K562 (cell line): ENCODE data around the gene ZC3H12C. TPM values are rescaled to one million over a fixed set of nuclear protein-coding genes. Genes with fewer than 3 reads are reported as not detected.
"Not testable (repeated sequence)": the region's sequence is repeated elsewhere in the genome, so short reads cannot be mapped to it uniquely, and the experiment has no call there.

ENCODE experiments used
- ATAC-seq: fragments of 200-7000 bp; cut with Tn5 transposase; 3 replicates; pipeline ENCODE4 v1.9.1; 2020; ENCODE audit warnings: moderate library complexity
- BruUV-seq: library from RNA; stranded (reverse); fragments of 400-500 nt; replicated peaks from 2 replicates; lab custom pipeline; 2021; lab: Mats Ljungman, UMichigan
- CTCF ChIA-PET: fragments of 300-600 bp; formaldehyde crosslinking; extraction: SDS; loops from one replicate; lab custom pipeline; 2021; ENCODE audit warnings: low intra/inter-chr PET ratio; lab: Yijun Ruan, JAX
- POLR2A ChIA-PET: fragments of 300-600, 350-650 bp; sonication (Branson Sonifier 250); formaldehyde crosslinking; extraction: SDS; loops from one replicate; lab custom pipeline; 2021; ENCODE audit warnings: antibody characterized with exemption, inconsistent platforms; lab: Yijun Ruan, JAX
- DNase-seq, 4 experiments: peaks; one replicate each; pipeline versions ENCODE4 v3.0.0 to v3.0.0-alpha.2; 2011 to 2018; ENCODE audit warnings: low spot score in 3 of 4, mixed read lengths in 3 of 4; ENCODE audit errors: extremely low read depth in 1 of 4
- FAIRE-seq: peaks from 2 replicates; lab custom pipeline; 2011; peaks lifted over from hg19 to GRCh38; lab: Jason Lieb, UNC
- H2AFZ ChIP-seq: 2 replicates; pipeline ENCODE4 v1.6.0; 2011; ENCODE audit warnings: low read depth, low read length, control low read depth, inconsistent platforms
- H3K27ac ChIP-seq: fragments of 200-600 bp; 3 replicates; pipeline ENCODE4 v1.8.0; 2011; ENCODE audit warnings: low read depth, mild to moderate bottlenecking, control low read depth, inconsistent platforms, low read length, moderate library complexity, mixed read lengths; ENCODE audit errors: extremely low read depth
- H3K27me3 ChIP-seq, 2 experiments: fragments of 300-600 bp in 1 of 2; 2 replicates in 1 of 2; 3 replicates in 1 of 2; pipeline versions ENCODE4 v1.6.0 to v1.8.0; 2011; ENCODE audit warnings: inconsistent platforms in 2 of 2, low read length in 2 of 2, mild to moderate bottlenecking in 1 of 2, mixed read lengths in 1 of 2, moderate library complexity in 1 of 2; ENCODE audit not compliant: control insufficient read depth in 2 of 2, insufficient read depth in 2 of 2
- H3K36me3 ChIP-seq: fragments of 300-600 bp; 3 replicates; pipeline ENCODE4 v1.8.0; 2011; ENCODE audit warnings: mild to moderate bottlenecking, low read length, inconsistent platforms; ENCODE audit not compliant: control insufficient read depth, insufficient read depth
- H3K4me1 ChIP-seq, 2 experiments: fragments of 200-600 bp in 1 of 2; replicated peaks in 1 of 2; 2 replicates in 1 of 2; 3 replicates in 1 of 2; pipeline versions ENCODE4 v1.5.1 to v1.8.0; 2011; ENCODE audit warnings: inconsistent platforms in 2 of 2, low read length in 2 of 2, mild to moderate bottlenecking in 1 of 2, mixed read lengths in 1 of 2, moderate library complexity in 1 of 2; ENCODE audit not compliant: control insufficient read depth in 2 of 2, insufficient read depth in 2 of 2
- H3K4me2 ChIP-seq: 2 replicates; pipeline ENCODE4 v1.6.1; 2011; ENCODE audit warnings: low read length, control low read depth, inconsistent platforms, mixed read lengths; ENCODE audit not compliant: insufficient read depth
- H3K4me3 ChIP-seq: fragments of 200-600 bp; sonication (generic), shearing (Covaris generic); 2 replicates; pipeline ENCODE4 v1.5.1; 2016; ENCODE audit warnings: control low read depth, inconsistent platforms
- H3K79me2 ChIP-seq: fragments of 200-600 bp; 3 replicates; pipeline ENCODE4 v1.8.0; 2011; ENCODE audit warnings: low read length, inconsistent platforms; ENCODE audit not compliant: control insufficient read depth, insufficient read depth
- H3K9ac ChIP-seq, 2 experiments: 2 replicates each; pipeline versions ENCODE4 v1.6.0 to v1.6.1; 2011; ENCODE audit warnings: low read depth in 2 of 2, low read length in 2 of 2, control low read depth in 1 of 2, inconsistent platforms in 1 of 2, mild to moderate bottlenecking in 1 of 2, mixed read lengths in 1 of 2; ENCODE audit not compliant: insufficient read depth in 1 of 2
- H3K9me1 ChIP-seq: one replicate; pipeline ENCODE4 v1.6.0; 2011; ENCODE audit warnings: inconsistent platforms, mild to moderate bottlenecking, low read length, moderate library complexity; ENCODE audit not compliant: control insufficient read depth, insufficient read depth
- H3K9me3 ChIP-seq: replicated peaks from 2 replicates; pipeline ENCODE4 v1.5.1; 2011; ENCODE audit warnings: low read depth, low read length, inconsistent platforms; ENCODE audit not compliant: control insufficient read depth, insufficient read depth
- H4K20me1 ChIP-seq: replicated peaks from 2 replicates; pipeline ENCODE4 v1.6.1; 2011; ENCODE audit warnings: low read length, inconsistent platforms, mixed read lengths; ENCODE audit not compliant: control insufficient read depth, insufficient read depth
- CEBPG ChIP-seq, 3 experiments: fragments of 200-800 bp in 1 of 3; sonication (Bioruptor generic) in 1 of 3; sonication (generic) in 1 of 3; formaldehyde crosslinking in 1 of 3; IDR thresholded peaks in 2 of 3; conservative IDR thresholded peaks in 1 of 3; 2 replicates each; pipeline versions ENCODE4 v1.6.1 to v1.8.0; 2016 to 2022; ENCODE audit warnings: missing compliant biosample characterization in 2 of 3, missing genetic modification characterization in 2 of 3, mild to moderate bottlenecking in 1 of 3, missing genetic modification reagents in 1 of 3
- EGR1 ChIP-seq: fragments of 450-650 bp; conservative IDR thresholded peaks from 2 replicates; pipeline ENCODE4 v1.6.1; 2017; ENCODE audit warnings: mild to moderate bottlenecking
- FOSL1 ChIP-seq: fragments of 200-800 bp; sonication (Bioruptor generic); conservative IDR thresholded peaks from 2 replicates; pipeline ENCODE4 v1.6.1; 2016; ENCODE audit warnings: missing genetic modification characterization, missing compliant biosample characterization
- ZNF146 ChIP-seq: IDR thresholded peaks from one replicate; pipeline ENCODE4 v1.6.1; 2018; ENCODE audit warnings: missing compliant biosample characterization; ENCODE audit not compliant: unreplicated experiment
- WGBS: fragments of 100-300 bp; shearing (Covaris generic); methylation state at CpG from one replicate; pipeline ENCODE4 v1.1.6; 2016; ENCODE audit warnings: low coverage, mixed read lengths; ENCODE audit not compliant: insufficient coverage; ENCODE audit errors: missing lambda C conversion rate; 5-methylcytosine and 5-hydroxymethylcytosine counted together
- in situ Hi-C: fragments of 300-500 bp; cut with MboI; formaldehyde crosslinking; loops from 4 replicates; pipeline ENCODE4 v1.15.0; 2018; ENCODE audit warnings: inconsistent platforms, mixed read lengths
- intact Hi-C: fragments of 100-400 bp; cut with micrococcal nuclease; formaldehyde crosslinking; loops from 2 replicates; pipeline ENCODE4 v1.14.2; 2022
- polyA plus RNA-seq, 8 experiments: library from polyadenylated mRNA; depleted of rRNA in 4 of 8; stranded (reverse) in 5 of 8; unstranded in 3 of 8; fragments of >200 nt; fragmentation: Nextera tagmentation in 2 of 8; fragmentation: Illumina TruSeq in 1 of 8; extraction: Ambion mirVana in 2 of 8; extraction: Trizol in 1 of 8; gene quantifications; 2 replicates each; pipeline versions ENCODE4 v1.2.1 to v1.2.3, GENCODE V29; 2011 to 2014; ENCODE audit warnings: inconsistent platforms in 1 of 8, missing spikeins in 1 of 8
- total RNA-seq, 7 experiments: library from RNA; depleted of rRNA in 6 of 7; stranded (reverse); fragments of >200 nt in 6 of 7; fragmentation: Illumina TruSeq in 2 of 7; extraction: Trizol in 2 of 7; gene quantifications; 2 replicates each; pipeline versions ENCODE4 v1.2.1 to v1.2.3, GENCODE V29; 2011 to 2021; ENCODE audit warnings: low replicate concordance in 1 of 7

Gene ZC3H12C
- total and polyA plus RNA-seq, 9 of the 15 experiments (the other 6 are each of a cell fraction or from before 2014, with no cell fraction given): 0.56 to 5.9 (median 3.3) TPM

DNA sequence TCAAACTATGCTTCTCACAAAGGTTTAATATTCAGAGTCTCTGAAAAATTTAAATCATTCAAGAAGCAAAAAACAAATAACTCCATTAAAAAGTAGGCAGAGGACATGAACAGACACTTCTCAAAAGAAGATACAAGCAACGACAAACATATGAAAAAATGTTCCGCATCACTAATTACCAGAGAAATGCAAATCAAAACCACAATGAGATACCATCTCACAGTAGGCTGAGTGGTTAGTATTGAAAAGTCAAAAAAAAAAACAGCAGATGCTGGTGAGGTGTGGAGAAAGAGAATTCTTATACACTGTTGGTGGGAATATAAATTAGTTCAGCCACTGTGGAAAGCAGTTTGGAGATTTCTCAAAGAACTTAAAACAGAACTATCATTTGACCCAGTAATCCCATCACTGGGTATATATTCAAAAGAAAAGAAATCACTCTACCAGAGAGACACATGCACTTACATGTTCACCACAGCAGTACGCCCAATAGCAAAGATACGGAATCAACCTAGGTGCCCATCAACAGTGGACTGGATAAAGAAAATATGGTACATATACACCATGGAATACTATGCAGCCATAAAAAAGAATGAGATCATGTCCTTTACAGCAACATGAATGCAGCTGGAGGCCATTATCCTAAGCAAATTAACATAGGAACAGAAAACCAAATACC lies 99.6 kb downstream of the ZC3H12C start:
- in situ Hi-C loops: loop anchor here (25.0 kb wide), 1 partner anchor 1045 kb away; the partner anchor contains the start of gene POU2AF2
- DNase-seq, FAIRE-seq, POLR2A ChIA-PET, H3K9me1 ChIP-seq, H3K4me3 ChIP-seq, H3K27ac ChIP-seq, H3K9me3 ChIP-seq, H3K4me1 ChIP-seq, BruUV-seq, H3K27me3 ChIP-seq, H3K4me2 ChIP-seq, H4K20me1 ChIP-seq, CTCF ChIA-PET, H3K36me3 ChIP-seq, H3K79me2 ChIP-seq, H2AFZ ChIP-seq, H3K9ac ChIP-seq, ATAC-seq: not testable (repeated sequence)
- intact Hi-C loops: loop anchor here (10.0 kb wide), 1 partner anchor 338 kb away; no protein-coding TSS in a partner anchor
- peak; percentile 76 for TF ChIP-seq ZNF146 (CRISPR knock-in tag)
- 39% methylated on average over 4 of the region's 4 CpGs for WGBS

DNA sequence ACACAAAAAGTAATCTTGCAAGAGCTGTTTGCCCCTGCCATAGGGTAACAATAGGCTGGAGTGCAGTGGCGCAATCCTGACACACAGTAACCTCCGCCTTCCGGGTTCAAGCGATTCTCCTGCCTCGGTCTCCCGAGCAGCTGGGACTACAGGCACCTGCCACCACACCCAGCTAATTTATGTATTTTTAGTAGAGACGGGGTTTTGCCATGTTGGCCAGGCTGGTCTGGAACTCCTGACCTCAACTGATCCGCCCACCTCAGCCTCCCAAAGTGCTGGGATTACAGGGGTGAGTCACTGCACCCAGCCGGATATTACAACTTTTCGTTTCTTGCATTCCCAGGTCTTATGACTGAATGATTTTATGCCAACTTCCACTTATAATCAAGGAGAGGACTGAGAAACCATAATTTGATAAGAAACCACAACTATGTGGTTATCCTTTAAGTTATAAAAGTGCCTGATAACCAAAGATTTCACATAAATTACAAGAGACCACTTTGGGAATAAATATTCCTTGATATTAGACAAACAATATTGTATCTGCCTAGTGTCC lies 101.1 kb downstream of the ZC3H12C start:
- H3K9ac ChIP-seq; BruUV-seq; H3K4me3 ChIP-seq; FAIRE-seq; CTCF ChIA-PET; POLR2A ChIA-PET; H3K79me2 ChIP-seq; H4K20me1 ChIP-seq; H3K9me3 ChIP-seq; H3K4me1 ChIP-seq; H2AFZ ChIP-seq; DNase-seq; H3K9me1 ChIP-seq; ATAC-seq; H3K36me3 ChIP-seq; H3K27me3 ChIP-seq; H3K27ac ChIP-seq; H3K4me2 ChIP-seq; TF ChIP-seq CEBPG (CRISPR knock-in tag; IDR thresholded peaks at IDR 0.05): not testable (repeated sequence)
- intact Hi-C loops (loop anchor here (10.0 kb wide), 1 partner anchor 339 kb away; no protein-coding TSS in a partner anchor), in situ Hi-C loops (loop anchor here (25.0 kb wide), 1 partner anchor 1043 kb away; the partner anchor contains the start of gene POU2AF2)
- 33% methylated on average over 10 of the region's 10 CpGs for WGBS
- peak; percentile 50; the same call in 1 of the 2 replicates for TF ChIP-seq EGR1
- peak; percentile 45; the same call in 1 of the 2 replicates for TF ChIP-seq FOSL1 (tag)
- 0 out of 4 replicates have a peak, but pooled peaks of 1 of the 2 experiments have one; percentile 7 for TF ChIP-seq CEBPG (tag; conservative IDR thresholded peaks at IDR 0.05 in 1 of 2, IDR thresholded peaks at IDR 0.05 in 1 of 2)
